Endothelial cell (in vitro differentiated cells): Measurements from ENCODE around the gene NDUFS2. TPM values are rescaled to one million over a fixed set of nuclear protein-coding genes. Genes with fewer than 3 reads are reported as not detected.

Experiments used
- DNase-seq: peaks from one replicate; pipeline ENCODE4 v3.0.0; 2021; ENCODE audit warnings: low spot score
- H3K27ac Mint-ChIP-seq: one replicate; pipeline ENCODE4 v1.8.0; 2021; ENCODE audit warnings: mixed read lengths, inconsistent platforms; ENCODE audit not compliant: unreplicated experiment
- H3K27me3 Mint-ChIP-seq: one replicate; pipeline ENCODE4 v1.8.0; 2021; ENCODE audit warnings: mild to moderate bottlenecking, moderate library complexity, mixed read lengths, inconsistent platforms; ENCODE audit not compliant: unreplicated experiment
- H3K36me3 Mint-ChIP-seq: one replicate; pipeline ENCODE4 v1.8.0; 2021; ENCODE audit warnings: mild to moderate bottlenecking, low read depth, mixed read lengths, inconsistent platforms; ENCODE audit not compliant: unreplicated experiment
- H3K4me1 Mint-ChIP-seq: one replicate; pipeline ENCODE4 v1.8.0; 2021; ENCODE audit warnings: mild to moderate bottlenecking, mixed read lengths, inconsistent platforms; ENCODE audit not compliant: unreplicated experiment
- H3K4me3 Mint-ChIP-seq: one replicate; pipeline ENCODE4 v1.8.0; 2021; ENCODE audit warnings: mild to moderate bottlenecking, mixed read lengths, inconsistent platforms; ENCODE audit not compliant: unreplicated experiment
- H3K9me3 Mint-ChIP-seq: one replicate; pipeline ENCODE4 v1.8.0; 2021; ENCODE audit warnings: mixed read lengths, inconsistent platforms; ENCODE audit not compliant: unreplicated experiment
- CTCF ChIP-seq: fragments of 200-600 bp; sonication (generic); IDR thresholded peaks from one replicate; pipeline ENCODE4 v1.5.0; 2021; ENCODE audit warnings: antibody characterized with exemption; ENCODE audit not compliant: unreplicated experiment
- total RNA-seq: library from RNA; stranded (reverse); fragmentation: NEBNext Ultra II Directional; extraction: Animal tissue kit (Norgen Biotek cat#: 25700); gene quantifications from one replicate; pipeline ENCODE4 v1.2.1, GENCODE V29; 2021; ENCODE audit not compliant: unreplicated experiment

The NDUFS2 gene
- total RNA-seq, 1 donor from 2014 or later, result 93.1 TPM

GRCh38 chr1:161226759-161227158 lies 24.6 kb downstream of the NDUFS2 start:
- DNase-seq, result no peak
- no peak for TF ChIP-seq CTCF
- no peaks in the 10 kb centered on the region for H3K9me3 Mint-ChIP-seq
- H3K36me3 Mint-ChIP-seq, result peaks cover 14% of the 10 kb centered on the region
- H3K4me1 Mint-ChIP-seq, result peaks cover 31% of the 10 kb centered on the region
- peaks cover 2% of the 10 kb centered on the region for H3K27me3 Mint-ChIP-seq
- peak overlapping the region; percentile 100 for H3K4me3 Mint-ChIP-seq
- peak overlapping the region; percentile 98 for H3K27ac Mint-ChIP-seq

- peak; percentile 99 for TF ChIP-seq CTCF
- peak; percentile 81 for DNase-seq
- peak overlapping the region; percentile 98 for H3K27ac Mint-ChIP-seq
- H3K9me3 Mint-ChIP-seq, result no peaks in the 10 kb centered on the region
- H3K4me3 Mint-ChIP-seq, result peak overlapping the region; percentile 100
- peaks cover 2% of the 10 kb centered on the region for H3K27me3 Mint-ChIP-seq
- peaks cover 31% of the 10 kb centered on the region for H3K4me1 Mint-ChIP-seq
- H3K36me3 Mint-ChIP-seq, result peaks cover 14% of the 10 kb centered on the region
These were observed 25.2 kb downstream of the NDUFS2 start for GRCh38 chr1:161227196-161227871.

- H3K4me3 Mint-ChIP-seq, result peak overlapping the region; percentile 77
- no peaks in the 10 kb centered on the region for H3K9me3 Mint-ChIP-seq
- no peak for TF ChIP-seq CTCF
- peak overlapping the region; percentile 98 for H3K27ac Mint-ChIP-seq
- peaks cover 2% of the 10 kb centered on the region for H3K27me3 Mint-ChIP-seq
- peaks cover 14% of the 10 kb centered on the region for H3K36me3 Mint-ChIP-seq
- peaks cover 31% of the 10 kb centered on the region for H3K4me1 Mint-ChIP-seq
- no peak for DNase-seq
These were observed 25.9 kb downstream of the NDUFS2 start for GRCh38 chr1:161228032-161228431.

GRCh38 chr1:161229896-161230295 lies 27.7 kb downstream of the NDUFS2 start:
- no peak overlapping the region for H3K27ac Mint-ChIP-seq
- TF ChIP-seq CTCF, result no peak
- peaks cover 14% of the 10 kb centered on the region for H3K36me3 Mint-ChIP-seq
- H3K27me3 Mint-ChIP-seq, result no peaks in the 10 kb centered on the region
- no peaks in the 10 kb centered on the region for H3K9me3 Mint-ChIP-seq
- no peak overlapping the region for H3K4me3 Mint-ChIP-seq
- peaks cover 31% of the 10 kb centered on the region for H3K4me1 Mint-ChIP-seq
- DNase-seq, result no peak

GRCh38 chr1:161230762-161231161 lies 28.6 kb downstream of the NDUFS2 start:
- H3K4me3 Mint-ChIP-seq, result no peak overlapping the region
- peaks cover 31% of the 10 kb centered on the region for H3K4me1 Mint-ChIP-seq
- no peaks in the 10 kb centered on the region for H3K9me3 Mint-ChIP-seq
- peaks cover 2% of the 10 kb centered on the region for H3K27me3 Mint-ChIP-seq
- no peak for DNase-seq
- H3K36me3 Mint-ChIP-seq, result peaks cover 14% of the 10 kb centered on the region
- TF ChIP-seq CTCF, result no peak
- H3K27ac Mint-ChIP-seq, result no peak overlapping the region
